SK-N-MC (cell line): ENCODE results near the gene NSUN7.

ENCODE experiments used
- EZH2 ChIP-seq: fragments of 200-600 bp; sonication (generic); IDR thresholded peaks from one replicate; pipeline ENCODE4 v1.6.1; 2017; ENCODE audit warnings: antibody characterized with exemption
- POLR2AphosphoS5 ChIP-seq: IDR thresholded peaks from 2 replicates; pipeline ENCODE4 v1.6.1; 2012; ENCODE audit warnings: mild to moderate bottlenecking, low read depth, low read length, borderline replicate concordance

- TF ChIP-seq POLR2AphosphoS5 (no peak), EZH2 (no peak)
Observed at GRCh38 chr4:40829586-40829985, 79.8 kb downstream of the NSUN7 start.
